ENCODE measurements around the gene CAMTA1.

GRCh38 chr1:7013833-7014639 lies 228.8 kb downstream of the CAMTA1 start:
- TF ChIP-seq, protein P1, sequence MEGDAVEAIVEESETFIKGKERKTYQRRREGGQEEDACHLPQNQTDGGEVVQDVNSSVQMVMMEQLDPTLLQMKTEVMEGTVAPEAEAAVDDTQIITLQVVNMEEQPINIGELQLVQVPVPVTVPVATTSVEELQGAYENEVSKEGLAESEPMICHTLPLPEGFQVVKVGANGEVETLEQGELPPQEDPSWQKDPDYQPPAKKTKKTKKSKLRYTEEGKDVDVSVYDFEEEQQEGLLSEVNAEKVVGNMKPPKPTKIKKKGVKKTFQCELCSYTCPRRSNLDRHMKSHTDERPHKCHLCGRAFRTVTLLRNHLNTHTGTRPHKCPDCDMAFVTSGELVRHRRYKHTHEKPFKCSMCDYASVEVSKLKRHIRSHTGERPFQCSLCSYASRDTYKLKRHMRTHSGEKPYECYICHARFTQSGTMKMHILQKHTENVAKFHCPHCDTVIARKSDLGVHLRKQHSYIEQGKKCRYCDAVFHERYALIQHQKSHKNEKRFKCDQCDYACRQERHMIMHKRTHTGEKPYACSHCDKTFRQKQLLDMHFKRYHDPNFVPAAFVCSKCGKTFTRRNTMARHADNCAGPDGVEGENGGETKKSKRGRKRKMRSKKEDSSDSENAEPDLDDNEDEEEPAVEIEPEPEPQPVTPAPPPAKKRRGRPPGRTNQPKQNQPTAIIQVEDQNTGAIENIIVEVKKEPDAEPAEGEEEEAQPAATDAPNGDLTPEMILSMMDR (IDR thresholded peaks at IDR 0.05 in 2 of 3, conservative IDR thresholded peaks at IDR 0.05 in 1 of 3; ENCODE audit: borderline replicate concordance in 1 of 3, insufficient read depth in 1 of 3, low read depth in 2 of 3, low read length in 2 of 3), result no peak
- TF ChIP-seq ZBTB33 (IDR thresholded peaks at IDR 0.05; ENCODE audit: extremely low read depth, insufficient replicate concordance, low read length), result no peak
- no peak for TF ChIP-seq POLR2A (IDR thresholded peaks at IDR 0.05; ENCODE audit: borderline replicate concordance, extremely low read depth, insufficient read depth, insufficient read length)
- no peak for TF ChIP-seq EZH2 (IDR thresholded peaks at IDR 0.05)
- TF ChIP-seq CBX3 (IDR thresholded peaks at IDR 0.05; ENCODE audit: low read depth), result no peak
- TF ChIP-seq, protein P2, sequence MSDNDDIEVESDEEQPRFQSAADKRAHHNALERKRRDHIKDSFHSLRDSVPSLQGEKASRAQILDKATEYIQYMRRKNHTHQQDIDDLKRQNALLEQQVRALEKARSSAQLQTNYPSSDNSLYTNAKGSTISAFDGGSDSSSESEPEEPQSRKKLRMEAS (IDR thresholded peaks at IDR 0.05), result no peak
- no peak for TF ChIP-seq POLR2AphosphoS5 (IDR thresholded peaks at IDR 0.05; ENCODE audit: low read depth, low read length)
- TF ChIP-seq ATF3 (IDR thresholded peaks at IDR 0.05), result no peak
- TF ChIP-seq YY1 (IDR thresholded peaks at IDR 0.05; ENCODE audit: extremely low read depth, insufficient replicate concordance, low read depth, low read length), result no peak

All from HCT116 (cell line).